ENCODE results near the gene TMEM184A. TPM values are rescaled to one million over a fixed set of nuclear protein-coding genes. Genes with fewer than 3 reads are reported as not detected.

TMEM184A gene
- total RNA-seq, 4 donors from 2014 or later, result 55.0 to 234 (median 112) TPM

DNA sequence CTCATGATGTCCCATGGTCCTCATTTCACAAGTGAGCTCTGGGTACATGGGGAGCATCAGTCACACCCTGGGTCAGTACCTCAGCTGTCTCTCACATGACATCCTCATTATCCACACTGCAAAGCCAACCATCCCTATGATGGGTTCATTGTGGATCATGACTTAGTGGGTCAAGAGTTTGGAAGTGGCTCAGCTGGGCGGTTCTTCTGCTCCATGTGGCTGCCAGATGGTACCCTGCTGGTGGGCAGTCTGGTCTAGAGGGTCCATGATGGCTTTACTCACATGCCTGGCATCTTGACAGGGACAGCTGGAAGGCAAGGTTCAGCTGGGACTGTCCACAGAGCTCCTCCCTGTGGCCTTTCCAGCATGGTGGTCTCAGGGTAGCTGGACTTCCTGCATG lies 33.0 kb upstream of the TMEM184A start:
- Histone ChIP-seq H3K9me3 (no peaks in the 10 kb centered on the region), H3K36me3 (no peaks in the 10 kb centered on the region), H3K4me3 (no peak overlapping the region), H3K4me1 (peaks cover 5% of the 10 kb centered on the region), H3K27ac (no peak overlapping the region), H3K27me3 (peaks cover 77% of the 10 kb centered on the region)
- TF ChIP-seq POLR2A (IDR thresholded peaks at IDR 0.05) (no peak), POLR2AphosphoS5 (IDR thresholded peaks at IDR 0.05) (no peak), EP300 (IDR thresholded peaks at IDR 0.05) (no peak)
- TF ChIP-seq, protein P1, sequence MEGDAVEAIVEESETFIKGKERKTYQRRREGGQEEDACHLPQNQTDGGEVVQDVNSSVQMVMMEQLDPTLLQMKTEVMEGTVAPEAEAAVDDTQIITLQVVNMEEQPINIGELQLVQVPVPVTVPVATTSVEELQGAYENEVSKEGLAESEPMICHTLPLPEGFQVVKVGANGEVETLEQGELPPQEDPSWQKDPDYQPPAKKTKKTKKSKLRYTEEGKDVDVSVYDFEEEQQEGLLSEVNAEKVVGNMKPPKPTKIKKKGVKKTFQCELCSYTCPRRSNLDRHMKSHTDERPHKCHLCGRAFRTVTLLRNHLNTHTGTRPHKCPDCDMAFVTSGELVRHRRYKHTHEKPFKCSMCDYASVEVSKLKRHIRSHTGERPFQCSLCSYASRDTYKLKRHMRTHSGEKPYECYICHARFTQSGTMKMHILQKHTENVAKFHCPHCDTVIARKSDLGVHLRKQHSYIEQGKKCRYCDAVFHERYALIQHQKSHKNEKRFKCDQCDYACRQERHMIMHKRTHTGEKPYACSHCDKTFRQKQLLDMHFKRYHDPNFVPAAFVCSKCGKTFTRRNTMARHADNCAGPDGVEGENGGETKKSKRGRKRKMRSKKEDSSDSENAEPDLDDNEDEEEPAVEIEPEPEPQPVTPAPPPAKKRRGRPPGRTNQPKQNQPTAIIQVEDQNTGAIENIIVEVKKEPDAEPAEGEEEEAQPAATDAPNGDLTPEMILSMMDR (IDR thresholded peaks at IDR 0.05), result no peak
- 100% methylated on average over 1 of the region's 1 CpG for WGBS
- DNase-seq (ENCODE audit: low spot score in 2 of 2), result no peak

DNA sequence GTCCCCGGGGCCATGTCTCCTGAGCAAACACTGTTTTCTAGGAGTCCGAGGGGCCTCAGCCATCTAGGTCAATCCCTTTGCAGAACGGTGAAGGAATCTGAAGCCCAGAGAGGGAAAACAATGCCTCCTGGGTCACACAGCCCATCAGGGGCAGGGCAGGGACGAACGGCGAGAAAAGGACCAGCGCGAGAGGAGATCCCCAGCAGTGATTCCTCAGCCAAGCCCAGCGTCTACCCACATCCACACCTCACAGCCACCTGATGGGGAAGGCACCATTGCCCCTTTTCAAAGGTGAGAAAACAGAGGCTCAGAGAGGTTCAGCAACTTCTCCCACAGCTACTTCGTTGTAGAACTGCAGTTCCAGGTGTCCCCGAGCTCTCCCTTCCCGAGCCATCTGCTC lies 31.7 kb upstream of the TMEM184A start:
- peaks cover 4% of the 10 kb centered on the region for H3K4me1 ChIP-seq
- DNase-seq (ENCODE audit: low spot score in 2 of 2), result no peak
- WGBS, result 91% methylated on average over 9 of the region's 12 CpGs
- no peak overlapping the region for H3K27ac ChIP-seq
- no peaks in the 10 kb centered on the region for H3K9me3 ChIP-seq
- peaks cover 64% of the 10 kb centered on the region for H3K27me3 ChIP-seq
- H3K36me3 ChIP-seq, result no peaks in the 10 kb centered on the region
- H3K4me3 ChIP-seq, result no peak overlapping the region
- TF ChIP-seq, protein P1 (IDR thresholded peaks at IDR 0.05), result no peak
- TF ChIP-seq POLR2AphosphoS5 (IDR thresholded peaks at IDR 0.05), result no peak
- TF ChIP-seq POLR2A (IDR thresholded peaks at IDR 0.05), result no peak
- TF ChIP-seq EP300 (IDR thresholded peaks at IDR 0.05), result no peak

DNA sequence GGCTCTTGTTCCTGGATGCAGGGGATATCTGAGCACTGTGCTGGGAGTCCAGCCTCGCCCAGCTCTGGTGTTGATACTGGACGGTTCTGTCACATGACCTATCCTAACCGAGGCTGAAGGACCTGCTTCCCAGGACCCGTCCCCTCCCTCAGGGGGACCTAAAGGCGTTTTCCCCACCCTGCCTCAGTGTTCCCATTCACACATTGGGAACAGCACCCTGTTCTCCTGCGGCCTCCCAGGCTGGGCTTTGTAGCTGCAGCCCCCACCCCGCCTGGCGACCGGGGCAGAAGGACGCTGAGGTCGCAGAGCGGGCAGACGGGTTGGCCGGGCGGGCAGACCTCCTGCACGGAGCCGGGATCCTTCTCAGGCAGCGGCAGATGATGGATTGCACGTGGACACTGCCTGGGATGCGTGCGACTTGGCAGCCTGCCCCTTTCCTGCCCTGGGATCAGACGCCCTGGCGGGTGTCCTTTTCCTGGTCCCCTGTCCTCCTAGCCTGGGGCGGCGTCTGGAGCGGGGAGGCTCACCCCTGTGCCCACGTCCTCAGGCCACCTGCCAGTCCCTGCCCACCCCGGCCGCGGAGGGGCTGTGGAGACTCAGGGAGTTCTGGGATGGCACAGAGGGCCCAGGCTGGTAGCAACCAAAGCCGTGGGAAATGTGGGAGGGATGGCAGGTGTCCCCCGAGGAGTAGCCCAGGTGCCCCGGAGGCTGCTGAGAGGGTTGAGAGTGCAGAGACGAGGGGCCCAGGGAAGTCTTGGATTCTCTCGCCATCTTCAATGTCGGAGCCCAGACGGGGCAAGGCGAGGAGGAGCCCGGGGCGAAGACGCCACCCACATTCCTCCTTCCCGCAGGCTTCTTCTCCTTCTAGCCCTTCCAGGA lies 31.1 kb upstream of the TMEM184A start:
- H3K9me3 ChIP-seq, result no peaks in the 10 kb centered on the region
- H3K4me1 ChIP-seq, result no peaks in the 10 kb centered on the region
- DNase-seq (ENCODE audit: low spot score in 2 of 2), result no peak
- WGBS, result 62% methylated on average over 13 of the region's 42 CpGs
- TF ChIP-seq, protein P1 (IDR thresholded peaks at IDR 0.05), result no peak
- TF ChIP-seq POLR2A (IDR thresholded peaks at IDR 0.05) (no peak), POLR2AphosphoS5 (IDR thresholded peaks at IDR 0.05) (no peak), EP300 (IDR thresholded peaks at IDR 0.05) (no peak)
- H3K4me3 ChIP-seq, result no peak overlapping the region
- H3K36me3 ChIP-seq, result no peaks in the 10 kb centered on the region
- peaks cover 58% of the 10 kb centered on the region for H3K27me3 ChIP-seq
- no peak overlapping the region for H3K27ac ChIP-seq

DNA sequence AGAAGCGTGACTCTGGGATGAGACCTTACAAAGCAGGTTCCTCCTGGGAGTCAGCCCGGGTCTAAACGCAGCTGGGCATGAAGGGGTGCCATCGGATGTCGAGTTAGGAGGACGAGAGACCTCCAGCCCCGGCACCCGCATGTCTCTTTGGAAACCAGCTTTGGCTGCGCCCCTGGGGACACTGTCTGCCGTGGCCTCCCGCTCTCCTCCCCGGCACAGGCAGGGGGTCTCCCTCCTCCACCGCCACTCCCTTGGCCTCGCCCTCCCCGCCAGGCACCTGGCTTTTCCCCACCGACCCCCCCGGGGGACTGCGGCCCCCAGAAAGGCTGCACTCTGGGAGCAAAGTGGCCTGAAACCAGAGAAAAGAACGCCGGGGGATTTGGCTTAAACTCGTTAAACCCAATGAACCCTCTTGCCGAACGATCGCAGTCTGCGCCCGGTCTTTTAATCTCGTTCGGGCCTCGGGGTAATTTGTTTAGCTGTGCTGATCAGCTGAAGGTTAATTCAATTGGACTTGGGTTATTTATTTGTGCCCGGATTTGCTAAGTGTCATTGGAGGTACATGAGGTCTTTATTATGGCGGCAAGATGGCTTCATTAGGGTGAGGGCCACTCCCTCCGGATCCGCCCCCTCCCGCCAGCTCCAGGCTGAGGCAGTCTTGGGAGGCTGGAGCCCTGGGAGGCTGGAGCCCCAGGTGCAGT lies 30.3 kb upstream of the TMEM184A start:
- H3K36me3 ChIP-seq, result no peaks in the 10 kb centered on the region
- no peak for DNase-seq (ENCODE audit: low spot score in 2 of 2)
- no peaks in the 10 kb centered on the region for H3K4me1 ChIP-seq
- peaks cover 50% of the 10 kb centered on the region for H3K27me3 ChIP-seq
- H3K27ac ChIP-seq, result no peak overlapping the region
- WGBS, result 82% methylated on average over 21 of the region's 34 CpGs
- no peak overlapping the region for H3K4me3 ChIP-seq
- TF ChIP-seq POLR2AphosphoS5 (IDR thresholded peaks at IDR 0.05) (no peak), POLR2A (IDR thresholded peaks at IDR 0.05) (no peak)
- no peaks in the 10 kb centered on the region for H3K9me3 ChIP-seq

DNA sequence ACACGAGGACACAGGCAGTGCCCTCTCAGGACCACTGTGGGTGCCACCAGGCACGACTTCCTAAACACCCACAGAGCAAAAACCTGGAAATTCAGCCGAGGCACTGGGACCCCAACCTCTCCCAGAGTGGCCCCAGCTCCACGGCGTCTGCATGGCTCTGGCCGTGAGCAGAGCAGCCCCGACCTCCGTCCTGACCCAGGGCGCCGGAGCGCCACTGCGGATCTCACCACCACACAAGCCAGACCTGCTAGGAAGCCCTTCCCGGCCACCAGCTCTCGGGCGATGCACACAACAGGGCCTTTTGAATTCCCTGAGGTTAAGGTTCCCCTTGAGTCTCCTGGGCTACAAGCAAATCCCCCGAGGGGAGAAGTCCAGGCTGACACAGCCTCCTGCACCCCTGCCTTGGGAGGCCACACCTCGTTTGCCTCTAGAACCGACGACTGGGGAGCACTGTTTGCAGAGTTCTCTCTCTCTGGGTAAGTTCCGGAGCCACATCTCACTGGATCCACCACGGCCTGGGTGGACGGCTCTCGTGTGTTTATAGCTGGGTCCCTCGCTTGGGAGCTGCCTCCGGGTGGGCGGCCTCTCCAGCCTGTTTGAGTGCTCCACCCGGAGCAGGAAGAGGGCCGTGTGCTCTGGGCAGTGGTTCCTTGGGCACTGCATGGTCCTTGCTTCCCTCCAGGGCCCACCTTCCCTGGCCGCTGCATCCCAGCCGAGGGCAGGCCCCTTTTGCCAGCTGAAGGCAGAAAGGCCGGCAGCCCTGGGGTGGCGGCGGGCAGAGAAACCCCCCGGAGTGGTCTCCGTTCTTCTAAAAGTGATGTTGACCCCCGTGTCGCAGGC lies 29.4 kb upstream of the TMEM184A start:
- peaks cover 41% of the 10 kb centered on the region for H3K27me3 ChIP-seq

More for the DNA sequence above, 29.4 kb upstream of the TMEM184A start:
- no peaks in the 10 kb centered on the region for H3K4me1 ChIP-seq
- no peak overlapping the region for H3K4me3 ChIP-seq
- TF ChIP-seq POLR2AphosphoS5 (IDR thresholded peaks at IDR 0.05), result no peak
- TF ChIP-seq, protein P1 (IDR thresholded peaks at IDR 0.05), result no peak
- TF ChIP-seq EP300 (IDR thresholded peaks at IDR 0.05), result no peak
- TF ChIP-seq POLR2A (IDR thresholded peaks at IDR 0.05), result no peak
- H3K27ac ChIP-seq, result no peak overlapping the region
- H3K36me3 ChIP-seq, result no peaks in the 10 kb centered on the region
- no peaks in the 10 kb centered on the region for H3K9me3 ChIP-seq
- no peak for DNase-seq (ENCODE audit: low spot score in 2 of 2)
- WGBS, result 95% methylated on average over 22 of the region's 37 CpGs
